ENCODE results near the gene CCN6. TPM values are rescaled to one million over a fixed set of nuclear protein-coding genes. Genes with fewer than 3 reads are reported as not detected.

The CCN6 gene
- total RNA-seq, 2 experiments from 2014 or later: not detected

GRCh38 chr6:112015725-112016124 is 38.2 kb upstream of the CCN6 start:
- POLR2A ChIA-PET: interaction anchor here (1.3 to 4.3 kb wide), 3 partner anchors 12 to 27 kb away, joined by 3 to 44 read pairs (median 5); no protein-coding TSS in a partner anchor

GRCh38 chr6:112016320-112016719 is 37.6 kb upstream of the CCN6 start:
- ATAC-seq (ENCODE audit: poor library complexity) (no peak), DNase-seq (peak in 3 of 14 experiments; percentile 25 to 51 (median 48))
- intact Hi-C loops (cut with DNase I, micrococcal nuclease): loop anchor here in 1 of 2 experiments (10.0 kb wide), 1 partner anchor 148 kb away; no protein-coding TSS in a partner anchor
- Histone ChIP-seq H3K27me3 (ENCODE audit: control insufficient read depth in 1 of 2, insufficient read depth in 2 of 2, low read length in 2 of 2) (no peaks in the 10 kb centered on the region), H3K4me3 (ENCODE audit: low read length) (no peak overlapping the region), H3K36me3 (ENCODE audit: insufficient read depth, low read length) (no peaks in the 10 kb centered on the region), H3K9me3 (ENCODE audit: control insufficient read depth in 1 of 2, insufficient read depth in 1 of 2, low read length in 2 of 2) (no peaks in the 10 kb centered on the region), H3K27ac (ENCODE audit: low read depth in 1 of 2, low read length in 2 of 2) (no peak overlapping the region), H3K4me1 (ENCODE audit: insufficient read depth, low read length) (peaks cover 22% of the 10 kb centered on the region)
- H3K4me1 Mint-ChIP-seq (ENCODE audit: low read depth): peaks cover 64% of the 10 kb centered on the region
- H3K27me3 Mint-ChIP-seq: no peaks in the 10 kb centered on the region
- H3K9me3 Mint-ChIP-seq: no peaks in the 10 kb centered on the region
- no peak for TF ChIP-seq CTCF (IDR thresholded peaks at IDR 0.05)
- H3K36me3 Mint-ChIP-seq (ENCODE audit: low read depth): no peaks in the 10 kb centered on the region
- no peak overlapping the region for H3K27ac Mint-ChIP-seq
- POLR2A ChIA-PET: interaction anchor here (0.6 to 4.3 kb wide), 3 partner anchors 11 to 33 kb away, joined by 3 to 44 read pairs (median 4); no protein-coding TSS in a partner anchor
- CTCF ChIA-PET: interaction anchor here (0.8 kb wide), 1 partner anchor 25 kb away, joined by 4 read pairs; no protein-coding TSS in a partner anchor
- peak overlapping the region; percentile 40 for H3K4me3 Mint-ChIP-seq

More at GRCh38 chr6:112015725-112016124, 38.2 kb upstream of the CCN6 start:
- no peaks in the 10 kb centered on the region for H3K9me3 ChIP-seq (ENCODE audit: control insufficient read depth in 1 of 2, insufficient read depth in 1 of 2, low read length in 2 of 2)
- Mint-ChIP-seq H3K4me3 (no peak overlapping the region), H3K4me1 (ENCODE audit: low read depth) (peaks cover 58% of the 10 kb centered on the region), H3K27me3 (no peaks in the 10 kb centered on the region), H3K36me3 (ENCODE audit: low read depth) (no peaks in the 10 kb centered on the region), H3K27ac (no peak overlapping the region), H3K9me3 (no peaks in the 10 kb centered on the region)
- peaks cover 20% of the 10 kb centered on the region for H3K4me1 ChIP-seq (ENCODE audit: insufficient read depth, low read length)
- H3K27me3 ChIP-seq (ENCODE audit: control insufficient read depth in 1 of 2, insufficient read depth in 2 of 2, low read length in 2 of 2): no peaks in the 10 kb centered on the region
- TF ChIP-seq CTCF (IDR thresholded peaks at IDR 0.05): no peak
- intact Hi-C loops (cut with DNase I, micrococcal nuclease): loop anchor here in 1 of 2 experiments (10.0 kb wide), 1 partner anchor 149 kb away; no protein-coding TSS in a partner anchor
- CTCF ChIA-PET: no interaction called here
- ATAC-seq (ENCODE audit: poor library complexity): no peak
- no peak overlapping the region for H3K27ac ChIP-seq (ENCODE audit: low read depth in 1 of 2, low read length in 2 of 2)
- H3K36me3 ChIP-seq (ENCODE audit: insufficient read depth, low read length): no peaks in the 10 kb centered on the region
- no peak overlapping the region for H3K4me3 ChIP-seq (ENCODE audit: low read length)
- no peak for DNase-seq

GRCh38 chr6:112017169-112017568 is 36.7 kb upstream of the CCN6 start:
- no peaks in the 10 kb centered on the region for H3K27me3 Mint-ChIP-seq
- H3K36me3 Mint-ChIP-seq (ENCODE audit: low read depth): no peaks in the 10 kb centered on the region
- H3K27ac Mint-ChIP-seq: no peak overlapping the region
- H3K4me1 Mint-ChIP-seq (ENCODE audit: low read depth): peaks cover 72% of the 10 kb centered on the region
- H3K9me3 Mint-ChIP-seq: no peaks in the 10 kb centered on the region
- no peak for ATAC-seq (ENCODE audit: poor library complexity)
- Histone ChIP-seq H3K4me1 (ENCODE audit: insufficient read depth, low read length) (peaks cover 27% of the 10 kb centered on the region), H3K36me3 (ENCODE audit: insufficient read depth, low read length) (no peaks in the 10 kb centered on the region), H3K27me3 (ENCODE audit: control insufficient read depth in 1 of 2, insufficient read depth in 2 of 2, low read length in 2 of 2) (no peaks in the 10 kb centered on the region), H3K4me3 (ENCODE audit: low read length) (no peak overlapping the region), H3K27ac (ENCODE audit: low read depth in 1 of 2, low read length in 2 of 2) (no peak overlapping the region), H3K9me3 (ENCODE audit: control insufficient read depth in 1 of 2, insufficient read depth in 1 of 2, low read length in 2 of 2) (no peaks in the 10 kb centered on the region)
- CTCF ChIA-PET: interaction anchor here (0.8 to 1.3 kb wide), 3 partner anchors 11 to 26 kb away, joined by 4 to 6 read pairs (median 4); no protein-coding TSS in a partner anchor
- H3K4me3 Mint-ChIP-seq: no peak overlapping the region
- TF ChIP-seq CTCF (IDR thresholded peaks at IDR 0.05): no peak
- POLR2A ChIA-PET: interaction anchor here (1.5 to 4.3 kb wide), 3 partner anchors 10 to 26 kb away, joined by 3 to 44 read pairs (median 7); no protein-coding TSS in a partner anchor
- intact Hi-C loops (cut with DNase I, micrococcal nuclease): loop anchor here in 1 of 2 experiments (10.0 kb wide), 1 partner anchor 148 kb away; no protein-coding TSS in a partner anchor
- no peak for DNase-seq
